K562 (cell line): ENCODE measurements around the gene LBHD2. TPM values are rescaled to one million over a fixed set of nuclear protein-coding genes. Genes with fewer than 3 reads are reported as not detected.

Source experiments
- ATAC-seq: fragments of 200-7000 bp; cut with Tn5 transposase; 3 replicates; pipeline ENCODE4 v1.9.1; 2020; ENCODE audit warnings: moderate library complexity
- BruUV-seq: library from RNA; stranded (reverse); fragments of 400-500 nt; replicated peaks from 2 replicates; lab custom pipeline; 2021; lab: Mats Ljungman, UMichigan
- CTCF ChIA-PET: fragments of 300-600 bp; formaldehyde crosslinking; extraction: SDS; loops from one replicate; lab custom pipeline; 2021; ENCODE audit warnings: low intra/inter-chr PET ratio; lab: Yijun Ruan, JAX
- POLR2A ChIA-PET: fragments of 300-600, 350-650 bp; sonication (Branson Sonifier 250); formaldehyde crosslinking; extraction: SDS; loops from one replicate; lab custom pipeline; 2021; ENCODE audit warnings: antibody characterized with exemption, inconsistent platforms; lab: Yijun Ruan, JAX
- DNase-seq, 4 experiments: peaks; one replicate each; pipeline versions ENCODE4 v3.0.0 to v3.0.0-alpha.2; 2011 to 2018; ENCODE audit warnings: low spot score in 3 of 4, mixed read lengths in 3 of 4; ENCODE audit errors: extremely low read depth in 1 of 4
- FAIRE-seq: peaks from 2 replicates; lab custom pipeline; 2011; peaks lifted over from hg19 to GRCh38; lab: Jason Lieb, UNC
- H2AFZ ChIP-seq: 2 replicates; pipeline ENCODE4 v1.6.0; 2011; ENCODE audit warnings: low read depth, low read length, control low read depth, inconsistent platforms
- H3K27ac ChIP-seq: fragments of 200-600 bp; 3 replicates; pipeline ENCODE4 v1.8.0; 2011; ENCODE audit warnings: low read depth, mild to moderate bottlenecking, control low read depth, inconsistent platforms, low read length, moderate library complexity, mixed read lengths; ENCODE audit errors: extremely low read depth
- H3K27me3 ChIP-seq, 2 experiments: fragments of 300-600 bp in 1 of 2; 2 replicates in 1 of 2; 3 replicates in 1 of 2; pipeline versions ENCODE4 v1.6.0 to v1.8.0; 2011; ENCODE audit warnings: inconsistent platforms in 2 of 2, low read length in 2 of 2, mild to moderate bottlenecking in 1 of 2, mixed read lengths in 1 of 2, moderate library complexity in 1 of 2; ENCODE audit not compliant: control insufficient read depth in 2 of 2, insufficient read depth in 2 of 2
- H3K36me3 ChIP-seq: fragments of 300-600 bp; 3 replicates; pipeline ENCODE4 v1.8.0; 2011; ENCODE audit warnings: mild to moderate bottlenecking, low read length, inconsistent platforms; ENCODE audit not compliant: control insufficient read depth, insufficient read depth
- H3K4me1 ChIP-seq, 2 experiments: fragments of 200-600 bp in 1 of 2; replicated peaks in 1 of 2; 2 replicates in 1 of 2; 3 replicates in 1 of 2; pipeline versions ENCODE4 v1.5.1 to v1.8.0; 2011; ENCODE audit warnings: inconsistent platforms in 2 of 2, low read length in 2 of 2, mild to moderate bottlenecking in 1 of 2, mixed read lengths in 1 of 2, moderate library complexity in 1 of 2; ENCODE audit not compliant: control insufficient read depth in 2 of 2, insufficient read depth in 2 of 2
- H3K4me2 ChIP-seq: 2 replicates; pipeline ENCODE4 v1.6.1; 2011; ENCODE audit warnings: low read length, control low read depth, inconsistent platforms, mixed read lengths; ENCODE audit not compliant: insufficient read depth
- H3K4me3 ChIP-seq: fragments of 200-600 bp; sonication (generic), shearing (Covaris generic); 2 replicates; pipeline ENCODE4 v1.5.1; 2016; ENCODE audit warnings: control low read depth, inconsistent platforms
- H3K79me2 ChIP-seq: fragments of 200-600 bp; 3 replicates; pipeline ENCODE4 v1.8.0; 2011; ENCODE audit warnings: low read length, inconsistent platforms; ENCODE audit not compliant: control insufficient read depth, insufficient read depth
- H3K9ac ChIP-seq, 2 experiments: 2 replicates each; pipeline versions ENCODE4 v1.6.0 to v1.6.1; 2011; ENCODE audit warnings: low read depth in 2 of 2, low read length in 2 of 2, control low read depth in 1 of 2, inconsistent platforms in 1 of 2, mild to moderate bottlenecking in 1 of 2, mixed read lengths in 1 of 2; ENCODE audit not compliant: insufficient read depth in 1 of 2
- H3K9me1 ChIP-seq: one replicate; pipeline ENCODE4 v1.6.0; 2011; ENCODE audit warnings: inconsistent platforms, mild to moderate bottlenecking, low read length, moderate library complexity; ENCODE audit not compliant: control insufficient read depth, insufficient read depth
- H3K9me3 ChIP-seq: replicated peaks from 2 replicates; pipeline ENCODE4 v1.5.1; 2011; ENCODE audit warnings: low read depth, low read length, inconsistent platforms; ENCODE audit not compliant: control insufficient read depth, insufficient read depth
- H4K20me1 ChIP-seq: replicated peaks from 2 replicates; pipeline ENCODE4 v1.6.1; 2011; ENCODE audit warnings: low read length, inconsistent platforms, mixed read lengths; ENCODE audit not compliant: control insufficient read depth, insufficient read depth
- POLR2G ChIP-seq: fragments of 200-400 bp; formaldehyde crosslinking; IDR thresholded peaks from 2 replicates; pipeline ENCODE4 v1.6.1; 2017; ENCODE audit warnings: low read depth, mild to moderate bottlenecking, antibody characterized with exemption, low read length, moderate library complexity
- STAT5B ChIP-seq: fragments of 250-450 bp; sonication (Bioruptor Pico); IDR thresholded peaks from 2 replicates; pipeline ENCODE4 v1.8.0; 2021; ENCODE audit warnings: mild to moderate bottlenecking, inconsistent platforms
- ZFX ChIP-seq: sonication (generic); formaldehyde crosslinking; IDR thresholded peaks from 2 replicates; pipeline ENCODE4 v1.8.0; 2022; ENCODE audit warnings: mild to moderate bottlenecking, missing genetic modification reagents, moderate library complexity
- WGBS: fragments of 100-300 bp; shearing (Covaris generic); methylation state at CpG from one replicate; pipeline ENCODE4 v1.1.6; 2016; ENCODE audit warnings: low coverage, mixed read lengths; ENCODE audit not compliant: insufficient coverage; ENCODE audit errors: missing lambda C conversion rate; 5-methylcytosine and 5-hydroxymethylcytosine counted together
- in situ Hi-C: fragments of 300-500 bp; cut with MboI; formaldehyde crosslinking; loops from 4 replicates; pipeline ENCODE4 v1.15.0; 2018; ENCODE audit warnings: inconsistent platforms, mixed read lengths
- intact Hi-C: fragments of 100-400 bp; cut with micrococcal nuclease; formaldehyde crosslinking; loops from 2 replicates; pipeline ENCODE4 v1.14.2; 2022
- polyA plus RNA-seq, 8 experiments: library from polyadenylated mRNA; depleted of rRNA in 4 of 8; stranded (reverse) in 5 of 8; unstranded in 3 of 8; fragments of >200 nt; fragmentation: Nextera tagmentation in 2 of 8; fragmentation: Illumina TruSeq in 1 of 8; extraction: Ambion mirVana in 2 of 8; extraction: Trizol in 1 of 8; gene quantifications; 2 replicates each; pipeline versions ENCODE4 v1.2.1 to v1.2.3, GENCODE V29; 2011 to 2014; ENCODE audit warnings: inconsistent platforms in 1 of 8, missing spikeins in 1 of 8
- total RNA-seq, 7 experiments: library from RNA; depleted of rRNA in 6 of 7; stranded (reverse); fragments of >200 nt in 6 of 7; fragmentation: Illumina TruSeq in 2 of 7; extraction: Trizol in 2 of 7; gene quantifications; 2 replicates each; pipeline versions ENCODE4 v1.2.1 to v1.2.3, GENCODE V29; 2011 to 2021; ENCODE audit warnings: low replicate concordance in 1 of 7
- TF ChIP-seq, protein P1 (sequence below): sonication (generic); formaldehyde crosslinking; IDR thresholded peaks from 2 replicates; pipeline ENCODE4 v1.8.1; 2023; ENCODE audit warnings: mild to moderate bottlenecking, missing genetic modification reagents

Gene LBHD2
- total and polyA plus RNA-seq, 9 of the 15 experiments (the other 6 are each of a cell fraction or from before 2014, with no cell fraction given) = not detected

DNA sequence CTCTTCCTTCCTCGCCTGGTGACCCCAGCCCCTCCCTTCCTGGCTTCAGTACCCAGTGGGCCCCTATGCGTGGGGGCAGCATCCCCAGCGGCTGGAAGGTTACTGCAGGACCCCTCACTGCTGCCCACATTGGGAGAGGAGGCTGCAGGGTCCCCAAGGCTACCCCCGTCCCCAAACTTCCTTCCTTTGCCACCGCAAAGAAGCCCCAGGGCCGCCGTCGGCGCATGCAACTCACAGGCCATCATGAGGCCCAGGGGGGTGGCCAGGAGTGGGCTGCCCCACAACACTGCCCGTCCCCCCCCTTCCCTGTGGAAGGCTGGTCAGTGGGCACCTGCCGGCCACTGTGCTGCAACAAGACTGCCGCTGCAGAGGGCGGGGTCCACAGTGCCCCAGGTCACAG, 29.8 kb downstream of the LBHD2 start:
- DNase-seq (no peak), FAIRE-seq (no peak), ATAC-seq (no peak)
- Histone ChIP-seq H3K27ac (peak overlapping the region; percentile 15; the same call in 1 of the 3 replicates), H2AFZ (no peak overlapping the region), H3K36me3 (no peaks in the 10 kb centered on the region), H3K9ac (peak overlapping the region in 1 of 2 experiments; percentile 79; a peak in 2 of 4 replicates), H3K9me1 (no peaks in the 10 kb centered on the region), H4K20me1 (no peaks in the 10 kb centered on the region), H3K4me1 (peaks cover 53 to 85% of the 10 kb centered on the region in 2 experiments), H3K4me3 (no peak overlapping the region), H3K9me3 (no peaks in the 10 kb centered on the region), H3K27me3 (no peaks in the 10 kb centered on the region), H3K79me2 (no peaks in the 10 kb centered on the region; the same call in 1 of the 3 replicates), H3K4me2 (no peak overlapping the region)
- in situ Hi-C loops = no loop called here
- TF ChIP-seq, protein P1, sequence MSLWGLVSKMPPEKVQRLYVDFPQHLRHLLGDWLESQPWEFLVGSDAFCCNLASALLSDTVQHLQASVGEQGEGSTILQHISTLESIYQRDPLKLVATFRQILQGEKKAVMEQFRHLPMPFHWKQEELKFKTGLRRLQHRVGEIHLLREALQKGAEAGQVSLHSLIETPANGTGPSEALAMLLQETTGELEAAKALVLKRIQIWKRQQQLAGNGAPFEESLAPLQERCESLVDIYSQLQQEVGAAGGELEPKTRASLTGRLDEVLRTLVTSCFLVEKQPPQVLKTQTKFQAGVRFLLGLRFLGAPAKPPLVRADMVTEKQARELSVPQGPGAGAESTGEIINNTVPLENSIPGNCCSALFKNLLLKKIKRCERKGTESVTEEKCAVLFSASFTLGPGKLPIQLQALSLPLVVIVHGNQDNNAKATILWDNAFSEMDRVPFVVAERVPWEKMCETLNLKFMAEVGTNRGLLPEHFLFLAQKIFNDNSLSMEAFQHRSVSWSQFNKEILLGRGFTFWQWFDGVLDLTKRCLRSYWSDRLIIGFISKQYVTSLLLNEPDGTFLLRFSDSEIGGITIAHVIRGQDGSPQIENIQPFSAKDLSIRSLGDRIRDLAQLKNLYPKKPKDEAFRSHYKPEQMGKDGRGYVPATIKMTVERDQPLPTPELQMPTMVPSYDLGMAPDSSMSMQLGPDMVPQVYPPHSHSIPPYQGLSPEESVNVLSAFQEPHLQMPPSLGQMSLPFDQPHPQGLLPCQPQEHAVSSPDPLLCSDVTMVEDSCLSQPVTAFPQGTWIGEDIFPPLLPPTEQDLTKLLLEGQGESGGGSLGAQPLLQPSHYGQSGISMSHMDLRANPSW (CRISPR knock-in tag) = no peak
- TF ChIP-seq ZFX (CRISPR knock-in tag) (0 out of 2 replicates have a peak, but pooled peaks have one; percentile 20), STAT5B (CRISPR knock-in tag) (no peak), POLR2G (0 out of 2 replicates have a peak, but pooled peaks have one; percentile 25)
- intact Hi-C loops = no loop called here
- 70% methylated on average over 3 of the region's 13 CpGs for WGBS
- BruUV-seq = no TSS peak
- CTCF ChIA-PET = no interaction called here
- POLR2A ChIA-PET = no interaction called here
